ENCODE results near the gene INPP4B.

- TF ChIP-seq, protein P1, sequence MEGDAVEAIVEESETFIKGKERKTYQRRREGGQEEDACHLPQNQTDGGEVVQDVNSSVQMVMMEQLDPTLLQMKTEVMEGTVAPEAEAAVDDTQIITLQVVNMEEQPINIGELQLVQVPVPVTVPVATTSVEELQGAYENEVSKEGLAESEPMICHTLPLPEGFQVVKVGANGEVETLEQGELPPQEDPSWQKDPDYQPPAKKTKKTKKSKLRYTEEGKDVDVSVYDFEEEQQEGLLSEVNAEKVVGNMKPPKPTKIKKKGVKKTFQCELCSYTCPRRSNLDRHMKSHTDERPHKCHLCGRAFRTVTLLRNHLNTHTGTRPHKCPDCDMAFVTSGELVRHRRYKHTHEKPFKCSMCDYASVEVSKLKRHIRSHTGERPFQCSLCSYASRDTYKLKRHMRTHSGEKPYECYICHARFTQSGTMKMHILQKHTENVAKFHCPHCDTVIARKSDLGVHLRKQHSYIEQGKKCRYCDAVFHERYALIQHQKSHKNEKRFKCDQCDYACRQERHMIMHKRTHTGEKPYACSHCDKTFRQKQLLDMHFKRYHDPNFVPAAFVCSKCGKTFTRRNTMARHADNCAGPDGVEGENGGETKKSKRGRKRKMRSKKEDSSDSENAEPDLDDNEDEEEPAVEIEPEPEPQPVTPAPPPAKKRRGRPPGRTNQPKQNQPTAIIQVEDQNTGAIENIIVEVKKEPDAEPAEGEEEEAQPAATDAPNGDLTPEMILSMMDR (IDR thresholded peaks at IDR 0.05 in 2 of 3, conservative IDR thresholded peaks at IDR 0.05 in 1 of 3; ENCODE audit: borderline replicate concordance in 1 of 3, insufficient read depth in 1 of 3, low read depth in 2 of 3, low read length in 2 of 3): no peak
- TF ChIP-seq EZH2 (IDR thresholded peaks at IDR 0.05): no peak
- no peak for TF ChIP-seq POLR2A (IDR thresholded peaks at IDR 0.05; ENCODE audit: borderline replicate concordance, extremely low read depth, insufficient read depth, insufficient read length)
- TF ChIP-seq, protein P2, sequence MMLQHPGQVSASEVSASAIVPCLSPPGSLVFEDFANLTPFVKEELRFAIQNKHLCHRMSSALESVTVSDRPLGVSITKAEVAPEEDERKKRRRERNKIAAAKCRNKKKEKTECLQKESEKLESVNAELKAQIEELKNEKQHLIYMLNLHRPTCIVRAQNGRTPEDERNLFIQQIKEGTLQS (IDR thresholded peaks at IDR 0.05): no peak
- TF ChIP-seq MAX (IDR thresholded peaks at IDR 0.05): no peak
These were observed 716.2 kb downstream of the INPP4B start for GRCh38 chr4:142129931-142130330.
